SK-N-SH treated with all-trans-retinoic acid at 6 μM for 48 hours (cell line): Measurements from ENCODE around the gene HGFAC.

Experiments used
- ATAC-seq: fragments of 200-7000 bp; cut with Tn5 transposase; 3 replicates; pipeline ENCODE4 v1.9.1; 2020; ENCODE audit warnings: mild to moderate bottlenecking, moderate library complexity
- ARNTL ChIP-seq: fragments of 450-650 bp; formaldehyde crosslinking; IDR thresholded peaks from 2 replicates; pipeline ENCODE4 v1.5.0; 2020; ENCODE audit warnings: low read depth, mild to moderate bottlenecking, moderate library complexity, borderline replicate concordance
- CSDC2 ChIP-seq: fragments of 250-450 bp; sonication (Bioruptor Pico); IDR thresholded peaks from 2 replicates; pipeline ENCODE4 v1.5.0; 2020; ENCODE audit warnings: mild to moderate bottlenecking, moderate library complexity
- ESRRG ChIP-seq: fragments of 250-450 bp; sonication (Bioruptor Pico); IDR thresholded peaks from 2 replicates; pipeline ENCODE4 v1.6.1; 2021; ENCODE audit warnings: mild to moderate bottlenecking
- GLIS3 ChIP-seq: fragments of 250-450 bp; sonication (Bioruptor Pico); IDR thresholded peaks from 2 replicates; pipeline ENCODE4 v1.5.0; 2020; ENCODE audit warnings: mild to moderate bottlenecking, moderate library complexity
- ISL1 ChIP-seq: fragments of 250-450 bp; sonication (Bioruptor Pico); IDR thresholded peaks from 2 replicates; pipeline ENCODE4 v2.1.2; 2022; ENCODE audit warnings: mild to moderate bottlenecking, moderate library complexity
- OSR1 ChIP-seq: fragments of 250-450 bp; sonication (Bioruptor Pico); IDR thresholded peaks from 2 replicates; pipeline ENCODE4 v1.8.0; 2022; ENCODE audit warnings: moderate library complexity, mild to moderate bottlenecking, inconsistent platforms
- RARB ChIP-seq: fragments of 250-450 bp; sonication (Bioruptor Pico); IDR thresholded peaks from 2 replicates; pipeline ENCODE4 v1.8.0; 2021; ENCODE audit warnings: mild to moderate bottlenecking, moderate library complexity
- SNAI2 ChIP-seq: fragments of 250-450 bp; sonication (Bioruptor Pico); IDR thresholded peaks from 2 replicates; pipeline ENCODE4 v1.5.0; 2020; ENCODE audit warnings: mild to moderate bottlenecking, moderate library complexity
- TCF4 ChIP-seq: fragments of 250-450 bp; sonication (Bioruptor Pico); IDR thresholded peaks from 2 replicates; pipeline ENCODE4 v1.8.0; 2021; ENCODE audit warnings: mild to moderate bottlenecking, moderate library complexity, borderline replicate concordance
- TOX ChIP-seq: fragments of 250-450 bp; sonication (Bioruptor Pico); IDR thresholded peaks from 2 replicates; pipeline ENCODE4 v1.8.0; 2021; ENCODE audit warnings: mild to moderate bottlenecking, moderate library complexity, borderline replicate concordance
- ZC3H10 ChIP-seq: fragments of 250-450 bp; sonication (Bioruptor Pico); IDR thresholded peaks from 2 replicates; pipeline ENCODE4 v1.5.1; 2021; ENCODE audit warnings: mild to moderate bottlenecking, moderate library complexity
- ZFP3 ChIP-seq: fragments of 250-450 bp; sonication (Bioruptor Pico); IDR thresholded peaks from 2 replicates; pipeline ENCODE4 v1.5.0; 2020; ENCODE audit warnings: mild to moderate bottlenecking, moderate library complexity
- ZFP30 ChIP-seq: fragments of 450-650 bp; formaldehyde crosslinking; IDR thresholded peaks from 2 replicates; pipeline ENCODE4 v1.5.0; 2022; ENCODE audit warnings: mild to moderate bottlenecking, moderate library complexity
- ZNF565 ChIP-seq: fragments of 450-650 bp; formaldehyde crosslinking; conservative IDR thresholded peaks from 2 replicates; pipeline ENCODE4 v1.5.0; 2020; ENCODE audit warnings: low read depth, mild to moderate bottlenecking, moderate library complexity
- ZNF70 ChIP-seq: fragments of 450-650 bp; formaldehyde crosslinking; IDR thresholded peaks from 2 replicates; pipeline ENCODE4 v1.5.0; 2020; ENCODE audit warnings: mild to moderate bottlenecking, moderate library complexity
- TF ChIP-seq, protein P1 (sequence below): fragments of 250-450 bp; sonication (Bioruptor Pico); IDR thresholded peaks from 2 replicates; pipeline ENCODE4 v1.5.1; 2020; ENCODE audit warnings: low read depth, mild to moderate bottlenecking, moderate library complexity
- TF ChIP-seq, protein P2 (sequence below): fragments of 250-450 bp; sonication (Bioruptor Pico); IDR thresholded peaks from 2 replicates; pipeline ENCODE4 v1.8.0; 2021; ENCODE audit warnings: low read depth, mild to moderate bottlenecking, moderate library complexity, borderline replicate concordance
- TF ChIP-seq, protein P3 (sequence below): fragments of 250-450 bp; sonication (Bioruptor Pico); IDR thresholded peaks from 2 replicates; pipeline ENCODE4 v1.5.1; 2021; ENCODE audit warnings: mild to moderate bottlenecking, moderate library complexity
- TF ChIP-seq, protein P4 (sequence below): fragments of 250-450 bp; sonication (Bioruptor Pico); IDR thresholded peaks from 2 replicates; pipeline ENCODE4 v1.5.0; 2020; ENCODE audit warnings: mild to moderate bottlenecking, moderate library complexity

Gene HGFAC

DNA sequence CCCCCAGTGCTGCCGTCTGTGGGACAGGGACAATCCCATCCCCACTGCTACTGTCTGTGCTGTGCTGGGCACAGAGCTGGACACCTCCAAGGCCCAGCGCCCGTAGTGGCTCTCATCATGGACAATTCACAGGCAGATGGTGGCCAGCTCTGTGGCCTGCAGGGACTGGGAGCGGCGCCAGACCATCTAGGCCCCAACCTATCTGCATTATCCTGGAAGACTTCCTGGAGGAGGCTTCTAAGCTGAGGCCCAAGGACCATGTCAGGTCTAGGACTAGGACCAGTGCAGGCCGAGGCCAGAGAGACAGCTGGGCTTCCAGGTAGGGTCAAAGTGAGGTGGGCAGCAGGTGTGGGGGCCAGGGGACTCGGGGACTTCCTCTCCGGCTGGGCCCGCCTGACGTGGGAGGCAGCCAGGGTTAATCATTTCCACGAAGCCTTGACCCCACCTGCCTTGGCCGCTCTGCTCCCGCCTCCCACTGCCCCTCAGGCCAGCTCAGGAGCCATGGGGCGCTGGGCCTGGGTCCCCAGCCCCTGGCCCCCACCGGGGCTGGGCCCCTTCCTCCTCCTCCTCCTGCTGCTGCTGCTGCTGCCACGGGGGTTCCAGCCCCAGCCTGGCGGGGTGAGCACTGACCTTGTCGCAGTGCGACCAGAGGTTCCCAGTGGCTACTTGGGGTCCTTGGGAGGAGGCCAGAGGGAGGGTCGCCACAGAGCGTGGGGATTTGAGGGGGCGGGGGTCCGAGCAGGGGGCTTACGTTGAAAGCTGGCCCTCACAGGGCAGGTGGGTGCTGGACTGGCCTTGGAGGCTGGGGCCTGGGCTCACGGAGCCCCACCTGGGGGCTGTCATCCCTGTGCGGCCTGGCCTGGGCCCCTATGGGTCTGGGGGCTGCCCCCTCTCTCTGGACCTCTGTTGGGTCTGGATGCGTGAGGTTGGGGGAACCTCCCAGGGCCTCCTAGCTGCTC, at the start of gene HGFAC:
TSS of gene HGFAC (plus strand) at position 468 of the 959 bp plus-strand sequence. CDS start at position 502, 34 bp downstream.
- TF ChIP-seq CSDC2 (CRISPR knock-in tag) (no peak), ZC3H10 (CRISPR knock-in tag) (no peak), OSR1 (CRISPR knock-in tag) (no peak), ZNF70 (CRISPR knock-in tag) (no peak), GLIS3 (no peak)
- TF ChIP-seq, protein P1, sequence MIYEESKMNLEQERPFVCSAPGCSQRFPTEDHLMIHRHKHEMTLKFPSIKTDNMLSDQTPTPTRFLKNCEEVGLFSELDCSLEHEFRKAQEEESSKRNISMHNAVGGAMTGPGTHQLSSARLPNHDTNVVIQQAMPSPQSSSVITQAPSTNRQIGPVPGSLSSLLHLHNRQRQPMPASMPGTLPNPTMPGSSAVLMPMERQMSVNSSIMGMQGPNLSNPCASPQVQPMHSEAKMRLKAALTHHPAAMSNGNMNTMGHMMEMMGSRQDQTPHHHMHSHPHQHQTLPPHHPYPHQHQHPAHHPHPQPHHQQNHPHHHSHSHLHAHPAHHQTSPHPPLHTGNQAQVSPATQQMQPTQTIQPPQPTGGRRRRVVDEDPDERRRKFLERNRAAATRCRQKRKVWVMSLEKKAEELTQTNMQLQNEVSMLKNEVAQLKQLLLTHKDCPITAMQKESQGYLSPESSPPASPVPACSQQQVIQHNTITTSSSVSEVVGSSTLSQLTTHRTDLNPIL (CRISPR knock-in tag), result no peak
- ATAC-seq, result no peak

DNA sequence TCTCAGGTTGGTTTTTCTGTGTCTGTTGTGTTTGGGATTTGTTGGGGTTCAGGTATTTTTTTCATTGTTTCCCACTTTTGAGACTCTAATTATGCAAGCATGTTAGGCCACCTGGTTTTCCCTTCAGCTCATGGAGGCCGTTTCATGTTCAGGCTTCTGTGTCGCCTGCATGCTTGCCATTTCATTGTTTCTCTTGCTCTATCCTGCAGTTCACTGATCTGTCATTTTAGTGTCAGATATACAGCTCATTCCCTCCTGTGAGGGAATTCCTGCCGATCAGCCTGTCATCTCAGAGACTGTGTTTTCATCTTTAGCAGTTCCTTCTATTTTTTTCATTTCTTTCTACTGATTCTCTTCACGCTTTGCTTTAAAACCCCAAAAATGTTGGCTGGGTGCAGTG, 49.4 kb upstream of the HGFAC start:
- no peak for ATAC-seq
- no peak for TF ChIP-seq ZFP30 (CRISPR knock-in tag)
- TF ChIP-seq ZFP3 (CRISPR knock-in tag), result no peak
- TF ChIP-seq, protein P2, sequence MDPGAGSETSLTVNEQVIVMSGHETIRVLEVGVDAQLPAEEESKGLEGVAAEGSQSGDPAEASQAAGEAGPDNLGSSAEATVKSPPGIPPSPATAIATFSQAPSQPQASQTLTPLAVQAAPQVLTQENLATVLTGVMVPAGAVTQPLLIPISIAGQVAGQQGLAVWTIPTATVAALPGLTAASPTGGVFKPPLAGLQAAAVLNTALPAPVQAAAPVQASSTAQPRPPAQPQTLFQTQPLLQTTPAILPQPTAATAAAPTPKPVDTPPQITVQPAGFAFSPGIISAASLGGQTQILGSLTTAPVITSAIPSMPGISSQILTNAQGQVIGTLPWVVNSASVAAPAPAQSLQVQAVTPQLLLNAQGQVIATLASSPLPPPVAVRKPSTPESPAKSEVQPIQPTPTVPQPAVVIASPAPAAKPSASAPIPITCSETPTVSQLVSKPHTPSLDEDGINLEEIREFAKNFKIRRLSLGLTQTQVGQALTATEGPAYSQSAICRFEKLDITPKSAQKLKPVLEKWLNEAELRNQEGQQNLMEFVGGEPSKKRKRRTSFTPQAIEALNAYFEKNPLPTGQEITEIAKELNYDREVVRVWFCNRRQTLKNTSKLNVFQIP (CRISPR knock-in tag), result no peak
- TF ChIP-seq ISL1, result no peak
- TF ChIP-seq GLIS3, result no peak
- TF ChIP-seq OSR1 (CRISPR knock-in tag), result no peak
- TF ChIP-seq ZC3H10 (CRISPR knock-in tag), result no peak
- TF ChIP-seq ESRRG, result no peak
- TF ChIP-seq TCF4 (CRISPR knock-in tag), result no peak
- TF ChIP-seq, protein P3, sequence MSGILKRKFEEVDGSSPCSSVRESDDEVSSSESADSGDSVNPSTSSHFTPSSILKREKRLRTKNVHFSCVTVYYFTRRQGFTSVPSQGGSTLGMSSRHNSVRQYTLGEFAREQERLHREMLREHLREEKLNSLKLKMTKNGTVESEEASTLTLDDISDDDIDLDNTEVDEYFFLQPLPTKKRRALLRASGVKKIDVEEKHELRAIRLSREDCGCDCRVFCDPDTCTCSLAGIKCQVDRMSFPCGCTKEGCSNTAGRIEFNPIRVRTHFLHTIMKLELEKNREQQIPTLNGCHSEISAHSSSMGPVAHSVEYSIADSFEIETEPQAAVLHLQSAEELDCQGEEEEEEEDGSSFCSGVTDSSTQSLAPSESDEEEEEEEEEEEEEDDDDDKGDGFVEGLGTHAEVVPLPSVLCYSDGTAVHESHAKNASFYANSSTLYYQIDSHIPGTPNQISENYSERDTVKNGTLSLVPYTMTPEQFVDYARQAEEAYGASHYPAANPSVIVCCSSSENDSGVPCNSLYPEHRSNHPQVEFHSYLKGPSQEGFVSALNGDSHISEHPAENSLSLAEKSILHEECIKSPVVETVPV (CRISPR knock-in tag), result no peak
- no peak for TF ChIP-seq ZNF565
- no peak for TF ChIP-seq TOX (CRISPR knock-in tag)
- TF ChIP-seq, protein P4, sequence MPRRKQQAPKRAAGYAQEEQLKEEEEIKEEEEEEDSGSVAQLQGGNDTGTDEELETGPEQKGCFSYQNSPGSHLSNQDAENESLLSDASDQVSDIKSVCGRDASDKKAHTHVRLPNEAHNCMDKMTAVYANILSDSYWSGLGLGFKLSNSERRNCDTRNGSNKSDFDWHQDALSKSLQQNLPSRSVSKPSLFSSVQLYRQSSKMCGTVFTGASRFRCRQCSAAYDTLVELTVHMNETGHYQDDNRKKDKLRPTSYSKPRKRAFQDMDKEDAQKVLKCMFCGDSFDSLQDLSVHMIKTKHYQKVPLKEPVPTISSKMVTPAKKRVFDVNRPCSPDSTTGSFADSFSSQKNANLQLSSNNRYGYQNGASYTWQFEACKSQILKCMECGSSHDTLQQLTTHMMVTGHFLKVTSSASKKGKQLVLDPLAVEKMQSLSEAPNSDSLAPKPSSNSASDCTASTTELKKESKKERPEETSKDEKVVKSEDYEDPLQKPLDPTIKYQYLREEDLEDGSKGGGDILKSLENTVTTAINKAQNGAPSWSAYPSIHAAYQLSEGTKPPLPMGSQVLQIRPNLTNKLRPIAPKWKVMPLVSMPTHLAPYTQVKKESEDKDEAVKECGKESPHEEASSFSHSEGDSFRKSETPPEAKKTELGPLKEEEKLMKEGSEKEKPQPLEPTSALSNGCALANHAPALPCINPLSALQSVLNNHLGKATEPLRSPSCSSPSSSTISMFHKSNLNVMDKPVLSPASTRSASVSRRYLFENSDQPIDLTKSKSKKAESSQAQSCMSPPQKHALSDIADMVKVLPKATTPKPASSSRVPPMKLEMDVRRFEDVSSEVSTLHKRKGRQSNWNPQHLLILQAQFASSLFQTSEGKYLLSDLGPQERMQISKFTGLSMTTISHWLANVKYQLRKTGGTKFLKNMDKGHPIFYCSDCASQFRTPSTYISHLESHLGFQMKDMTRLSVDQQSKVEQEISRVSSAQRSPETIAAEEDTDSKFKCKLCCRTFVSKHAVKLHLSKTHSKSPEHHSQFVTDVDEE (CRISPR knock-in tag), result no peak
- TF ChIP-seq, all 23 proteins: peak for 0

DNA sequence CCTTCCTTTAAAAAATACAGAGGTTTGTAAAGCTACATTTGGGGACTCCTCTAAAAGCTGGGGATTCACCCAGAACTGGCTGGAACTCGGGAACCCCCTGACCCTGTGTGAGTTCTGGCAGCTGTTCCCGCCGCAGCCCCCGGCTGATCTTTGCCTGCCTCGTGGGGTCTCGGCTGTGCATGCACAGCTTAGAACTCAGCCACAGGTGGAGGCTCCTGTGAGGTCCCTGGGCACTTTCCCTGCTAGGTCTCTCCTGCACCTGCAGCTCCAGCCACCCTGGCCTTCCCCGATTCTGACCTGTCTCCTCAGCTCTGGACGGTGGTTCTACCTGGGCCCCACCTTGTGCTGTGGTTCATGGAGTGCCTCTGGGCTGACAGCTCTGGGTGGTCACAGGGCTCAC, 48.6 kb upstream of the HGFAC start:
- no peak for TF ChIP-seq SNAI2 (CRISPR knock-in tag)
- ATAC-seq, result no peak

DNA sequence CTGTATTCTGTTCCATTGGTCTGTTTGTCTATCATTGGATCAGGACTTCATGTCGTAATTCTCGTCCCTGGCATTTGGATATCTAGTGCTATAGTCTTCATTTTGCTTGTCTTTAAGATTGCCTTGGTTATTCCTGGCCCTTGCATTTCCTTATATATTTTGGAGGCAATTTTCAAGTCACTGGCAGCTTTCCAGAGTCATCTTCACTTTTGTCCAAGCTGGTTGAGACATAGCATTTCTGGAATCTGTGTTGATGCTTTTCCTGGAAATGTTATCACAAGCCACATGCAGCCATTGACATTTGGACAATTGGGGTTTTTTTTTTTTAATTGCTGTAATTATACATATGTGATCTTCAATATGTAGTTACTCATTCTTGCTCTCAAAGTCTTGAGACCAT, 45.2 kb upstream of the HGFAC start:
- no peak for TF ChIP-seq RARB (CRISPR knock-in tag)
- no peak for TF ChIP-seq ZNF565
- TF ChIP-seq ESRRG, result no peak
- TF ChIP-seq, protein P3 (CRISPR knock-in tag), result no peak
- no peak for TF ChIP-seq ARNTL
- no peak for TF ChIP-seq TOX (CRISPR knock-in tag)
- no peak for TF ChIP-seq OSR1 (CRISPR knock-in tag)
- no peak for TF ChIP-seq CSDC2 (CRISPR knock-in tag)
- ATAC-seq, result no peak
